Adrenal gland (tissue), 5 donors: ENCODE measurements around the gene GMDS.

Source experiments
- POLR2A ChIP-seq, 2 donors: fragments of 450-650 bp; IDR thresholded peaks; one replicate each; pipeline ENCODE4 v1.6.1; 2017; ENCODE audit warnings: antibody characterized with exemption in 2 of 2, mild to moderate bottlenecking in 2 of 2, moderate library complexity in 1 of 2
- TF ChIP-seq, protein P1 (sequence below), 6 experiments: fragments of 450-650 bp in 4 of 6; fragments of 200-600 bp in 2 of 6; sonication (generic) in 1 of 6; IDR thresholded peaks; 1 replicate in 5 of 6; 2 replicates in 1 of 6; pipeline versions ENCODE4 v1.5.1 to v1.8.0; 2016 to 2021; ENCODE audit warnings: antibody characterized with exemption in 6 of 6, mild to moderate bottlenecking in 2 of 6, moderate library complexity in 1 of 6
- donor health status: DM: no; HTN: no; CAD: no.

DNA sequence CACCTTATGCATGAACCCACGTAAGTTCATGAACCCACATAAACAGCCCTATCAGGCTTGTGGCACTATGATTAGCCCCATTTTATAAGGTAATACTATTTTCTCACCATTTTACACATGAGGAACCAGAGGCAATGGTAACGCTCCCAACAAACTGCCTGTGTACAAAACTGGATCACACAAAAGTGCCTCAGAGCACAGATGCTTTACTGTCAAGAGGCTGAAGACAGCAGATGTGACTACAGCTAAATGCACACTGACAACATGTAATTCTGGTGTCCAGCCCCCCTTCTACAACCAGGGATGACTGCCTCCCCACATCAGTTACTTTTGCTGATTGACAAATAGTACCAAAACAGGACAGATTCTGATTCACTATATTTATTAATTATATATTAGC is 69.6 kb downstream of the GMDS start:
- TF ChIP-seq, protein P1, sequence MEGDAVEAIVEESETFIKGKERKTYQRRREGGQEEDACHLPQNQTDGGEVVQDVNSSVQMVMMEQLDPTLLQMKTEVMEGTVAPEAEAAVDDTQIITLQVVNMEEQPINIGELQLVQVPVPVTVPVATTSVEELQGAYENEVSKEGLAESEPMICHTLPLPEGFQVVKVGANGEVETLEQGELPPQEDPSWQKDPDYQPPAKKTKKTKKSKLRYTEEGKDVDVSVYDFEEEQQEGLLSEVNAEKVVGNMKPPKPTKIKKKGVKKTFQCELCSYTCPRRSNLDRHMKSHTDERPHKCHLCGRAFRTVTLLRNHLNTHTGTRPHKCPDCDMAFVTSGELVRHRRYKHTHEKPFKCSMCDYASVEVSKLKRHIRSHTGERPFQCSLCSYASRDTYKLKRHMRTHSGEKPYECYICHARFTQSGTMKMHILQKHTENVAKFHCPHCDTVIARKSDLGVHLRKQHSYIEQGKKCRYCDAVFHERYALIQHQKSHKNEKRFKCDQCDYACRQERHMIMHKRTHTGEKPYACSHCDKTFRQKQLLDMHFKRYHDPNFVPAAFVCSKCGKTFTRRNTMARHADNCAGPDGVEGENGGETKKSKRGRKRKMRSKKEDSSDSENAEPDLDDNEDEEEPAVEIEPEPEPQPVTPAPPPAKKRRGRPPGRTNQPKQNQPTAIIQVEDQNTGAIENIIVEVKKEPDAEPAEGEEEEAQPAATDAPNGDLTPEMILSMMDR (IDR thresholded peaks at IDR 0.05) = no peak
- no peak for TF ChIP-seq POLR2A (IDR thresholded peaks at IDR 0.05)
